Activated CD8-positive, alpha-beta memory T cell treated with anti-CD3 and anti-CD28 coated beads for 1 hour (primary cell): ENCODE data around the gene FOS.
"Not testable (repeated sequence)": the region's sequence is repeated elsewhere in the genome, so short reads cannot be mapped to it uniquely, and the experiment has no call there.

Experiments
- DNase-seq, 2 donors: peaks; one replicate each; pipeline ENCODE4 v3.0.0-alpha.2; 2020; ENCODE audit warnings: low read depth in 1 of 2; ENCODE audit errors: extremely low read depth in 1 of 2

The FOS gene

GRCh38 chr14:75278422-75279152 lies at the start of gene FOS:
Gene FOS (plus strand): TSS chr14:75278828. CDS start chr14:75278983, 155 bp downstream.
- peak; percentile 85 to 87 for DNase-seq

GRCh38 chr14:75229661-75230139 lies 48.9 kb upstream of the FOS start:
- no peak for DNase-seq

GRCh38 chr14:75230140-75230792 lies 48.4 kb upstream of the FOS start:
- DNase-seq: peak; percentile 14 to 19

GRCh38 chr14:75231320-75231719 lies 47.3 kb upstream of the FOS start:
- DNase-seq: no peak

GRCh38 chr14:75232191-75232590 lies 46.4 kb upstream of the FOS start:
- no peak for DNase-seq

GRCh38 chr14:75232597-75232996 lies 46.0 kb upstream of the FOS start:
- DNase-seq: peak in 1 of 2 donors; percentile 25

- DNase-seq: no peak
Observed at GRCh38 chr14:75234173-75235115, 44.2 kb upstream of the FOS start.

GRCh38 chr14:75235198-75235597 lies 43.4 kb upstream of the FOS start:
- DNase-seq: not testable (repeated sequence)

- no peak for DNase-seq
Observed at GRCh38 chr14:75236467-75236866, 42.2 kb upstream of the FOS start.

GRCh38 chr14:75236901-75237419 lies 41.7 kb upstream of the FOS start:
- no peak for DNase-seq

- DNase-seq: no peak
Observed at GRCh38 chr14:75238756-75239455, 39.7 kb upstream of the FOS start.

GRCh38 chr14:75240781-75241180 lies 37.8 kb upstream of the FOS start:
- no peak for DNase-seq

GRCh38 chr14:75242546-75243273 lies 35.9 kb upstream of the FOS start:
- DNase-seq: no peak

- no peak for DNase-seq
Observed at GRCh38 chr14:75244121-75244520, 34.5 kb upstream of the FOS start.

GRCh38 chr14:75246546-75247285 lies 31.9 kb upstream of the FOS start:
- no peak for DNase-seq

- DNase-seq: peak; percentile 14 to 40
Observed at GRCh38 chr14:75247286-75247922, 31.2 kb upstream of the FOS start.

GRCh38 chr14:75247939-75248338 lies 30.7 kb upstream of the FOS start:
- DNase-seq: no peak

GRCh38 chr14:75249251-75249957 lies 29.2 kb upstream of the FOS start:
- peak; percentile 61 to 74 for DNase-seq
